GM12878 (cell line): ENCODE results near the gene FHIP1B. TPM values are rescaled to one million over a fixed set of nuclear protein-coding genes. Genes with fewer than 3 reads are reported as not detected.

Source experiments
- ATAC-seq: fragments of 200-7000 bp; cut with Tn5 transposase; 3 replicates; pipeline ENCODE4 v1.9.1; 2020; ENCODE audit warnings: mild to moderate bottlenecking, moderate library complexity
- BruUV-seq: library from RNA; stranded (reverse); fragments of 400-500 nt; replicated peaks from 2 replicates; lab custom pipeline; 2021; lab: Mats Ljungman, UMichigan
- CTCF ChIA-PET: fragments of 300-600 bp; sonication (Branson Sonifier 250); formaldehyde crosslinking; extraction: SDS; loops from one replicate; lab custom pipeline; 2021; ENCODE audit warnings: inconsistent platforms; lab: Yijun Ruan, JAX
- POLR2A ChIA-PET: fragments of 350-600 bp; formaldehyde crosslinking; extraction: SDS; loops from one replicate; lab custom pipeline; 2021; ENCODE audit warnings: inconsistent platforms; lab: Charles Lee
- RAD21 ChIA-PET: fragments of 300-600 bp; sonication (Branson Sonifier 250); formaldehyde crosslinking; loops from one replicate; lab custom pipeline; 2023; ENCODE audit warnings: antibody characterized with exemption; ENCODE audit not compliant: unreplicated experiment; lab: Charles Lee
- SMC1A ChIA-PET: fragments of 300-600 bp; sonication (Branson Sonifier 250); formaldehyde crosslinking; loops from one replicate; lab custom pipeline; 2023; ENCODE audit not compliant: unreplicated experiment, uncharacterized antibody; lab: Charles Lee
- DNase-seq: peaks from one replicate; pipeline ENCODE4 v3.0.0-alpha.2; 2011; ENCODE audit warnings: low read depth, low spot score
- FAIRE-seq: peaks from 3 replicates; lab custom pipeline; 2011; peaks lifted over from hg19 to GRCh38; lab: Jason Lieb, UNC
- H2AFZ ChIP-seq: 2 replicates; pipeline ENCODE4 v1.6.0; 2011; ENCODE audit warnings: low read depth, low read length, control low read depth; ENCODE audit not compliant: control insufficient read depth
- H3K27ac ChIP-seq: 2 replicates; pipeline ENCODE4 v1.5.1; 2011; ENCODE audit warnings: control low read depth; ENCODE audit not compliant: control insufficient read depth, insufficient read depth
- H3K27me3 ChIP-seq, 2 experiments: replicated peaks in 1 of 2; 2 replicates each; pipeline versions ENCODE4 v1.6.0 to v1.6.1; 2011; ENCODE audit warnings: low read length in 1 of 2; ENCODE audit not compliant: control insufficient read depth in 2 of 2, insufficient read depth in 2 of 2
- H3K36me3 ChIP-seq, 2 experiments: 2 replicates each; pipeline ENCODE4 v1.5.1; 2011; ENCODE audit warnings: low read length in 1 of 2; ENCODE audit not compliant: control insufficient read depth in 2 of 2, insufficient read depth in 2 of 2
- H3K4me1 ChIP-seq: 2 replicates; pipeline ENCODE4 v1.6.1; 2011; ENCODE audit warnings: mild to moderate bottlenecking, low read length, moderate library complexity, mixed read lengths; ENCODE audit not compliant: control insufficient read depth, insufficient read depth
- H3K4me2 ChIP-seq: 2 replicates; pipeline ENCODE4 v1.6.0; 2011; ENCODE audit warnings: control low read depth; ENCODE audit not compliant: control insufficient read depth, insufficient read depth
- H3K4me3 ChIP-seq: fragments of 200-600 bp; sonication (generic); 2 replicates; pipeline ENCODE4 v1.5.1; 2016
- H3K79me2 ChIP-seq: 2 replicates; pipeline ENCODE4 v1.6.0; 2011; ENCODE audit warnings: low read length; ENCODE audit not compliant: control insufficient read depth, insufficient read depth
- H3K9ac ChIP-seq: 2 replicates; pipeline ENCODE4 v1.8.0; 2011; ENCODE audit warnings: low read length, control low read depth, mixed read lengths; ENCODE audit not compliant: control insufficient read depth, insufficient read depth
- H3K9me3 ChIP-seq: replicated peaks from 3 replicates; pipeline ENCODE4 v1.5.1; 2011; ENCODE audit warnings: mild to moderate bottlenecking, low read length; ENCODE audit not compliant: control insufficient read depth, insufficient read depth
- H4K20me1 ChIP-seq: 2 replicates; pipeline ENCODE4 v1.6.0; 2011; ENCODE audit not compliant: control insufficient read depth, insufficient read depth
- ATF7 ChIP-seq: fragments of 450-650 bp; IDR thresholded peaks from 2 replicates; pipeline ENCODE4 v1.6.1; 2016; ENCODE audit warnings: low read depth, mild to moderate bottlenecking
- BACH1 ChIP-seq: fragments of 450-650 bp; IDR thresholded peaks from 2 replicates; pipeline ENCODE4 v1.6.1; 2017; ENCODE audit warnings: mild to moderate bottlenecking, borderline replicate concordance
- FOS ChIP-seq: IDR thresholded peaks from 3 replicates; pipeline ENCODE4 v1.6.1; 2011; ENCODE audit warnings: borderline replicate concordance; ENCODE audit not compliant: insufficient read length; ENCODE audit errors: extremely low read depth
- KDM1A ChIP-seq: fragments of 200-600 bp; sonication (generic); IDR thresholded peaks from 2 replicates; pipeline ENCODE4 v1.6.1; 2016; ENCODE audit warnings: borderline replicate concordance
- NR2C1 ChIP-seq: fragments of 450-650 bp; IDR thresholded peaks from 2 replicates; pipeline ENCODE4 v1.6.1; 2017; ENCODE audit warnings: antibody characterized with exemption, mild to moderate bottlenecking, moderate library complexity
- PAX5 ChIP-seq: IDR thresholded peaks from 2 replicates; pipeline ENCODE4 v1.6.1; 2011; ENCODE audit warnings: low read depth, low read length, borderline replicate concordance
- POLR2A ChIP-seq: IDR thresholded peaks from 2 replicates; pipeline ENCODE4 v1.6.1; 2011; ENCODE audit warnings: low read depth, mild to moderate bottlenecking, low read length
- SREBF1 ChIP-seq: IDR thresholded peaks from 2 replicates; pipeline ENCODE4 v1.6.1; 2012; ENCODE audit warnings: mild to moderate bottlenecking, low read length
- TBL1XR1 ChIP-seq: IDR thresholded peaks from 2 replicates; pipeline ENCODE4 v1.6.1; 2012; ENCODE audit warnings: low read depth, low read length, improper control_type of control experiment
- TCF3 ChIP-seq: IDR thresholded peaks from 2 replicates; pipeline ENCODE4 v1.6.1; 2012; ENCODE audit warnings: low read depth, mild to moderate bottlenecking, low read length, borderline replicate concordance; ENCODE audit not compliant: insufficient read depth
- USF1 ChIP-seq: IDR thresholded peaks from 2 replicates; pipeline ENCODE4 v1.6.1; 2011; ENCODE audit warnings: borderline replicate concordance, low read depth, mild to moderate bottlenecking, moderate library complexity, mixed read lengths, low read length; ENCODE audit not compliant: insufficient read depth; ENCODE audit errors: extremely low read length
- YBX1 ChIP-seq: fragments of 450-650 bp; IDR thresholded peaks from 2 replicates; pipeline ENCODE4 v1.6.1; 2016; ENCODE audit warnings: antibody characterized with exemption
- WGBS: methylation state at CpG from one replicate; pipeline ENCODE4 v1.1.6; 2016; ENCODE audit warnings: low lambda C conversion rate; ENCODE audit not compliant: insufficient replicate concordance, insufficient coverage; ENCODE audit errors: missing lambda C conversion rate; 5-methylcytosine and 5-hydroxymethylcytosine counted together
- in situ Hi-C: fragments of 300-500 bp; cut with MboI; formaldehyde crosslinking; loops from 9 replicates; pipeline ENCODE4 v1.14.3; 2018; ENCODE audit warnings: mixed read lengths
- intact Hi-C: fragments of 100-400 bp; cut with micrococcal nuclease; formaldehyde crosslinking; loops from one replicate; pipeline ENCODE4 v1.14.2; 2022; ENCODE audit not compliant: unreplicated experiment
- polyA plus RNA-seq, 11 experiments: library from polyadenylated mRNA; depleted of rRNA in 4 of 11; unstranded in 6 of 11; stranded (reverse) in 5 of 11; fragments of >200 nt; fragmentation: Nextera tagmentation in 4 of 11; fragmentation: Illumina TruSeq in 1 of 11; extraction: Ambion mirVana in 4 of 11; extraction: Trizol in 1 of 11; gene quantifications; 1 replicate in 1 of 11; 2 replicates in 10 of 11; pipeline versions ENCODE4 v1.2.1 to v1.2.3, GENCODE V29; 2011 to 2016; ENCODE audit warnings: inconsistent platforms in 2 of 11, missing spikeins in 2 of 11, low read depth in 1 of 11
- total RNA-seq, 4 experiments: library from RNA; depleted of rRNA in 3 of 4; stranded (reverse); fragments of >200 nt in 3 of 4; fragmentation: Illumina TruSeq in 1 of 4; extraction: Trizol in 1 of 4; gene quantifications; 2 replicates each; pipeline versions ENCODE4 v1.2.1 to v1.2.3, GENCODE V29; 2013 to 2021
- TF ChIP-seq, protein P1 (sequence below): fragments of 450-650 bp; formaldehyde crosslinking; IDR thresholded peaks from 2 replicates; pipeline ENCODE4 v1.4.0; 2020; ENCODE audit warnings: mild to moderate bottlenecking, moderate library complexity

Gene FHIP1B
- total and polyA plus RNA-seq, 10 of the 15 experiments (the other 5 are each of a cell fraction or from before 2014, with no cell fraction given), result 0.90 to 28.1 (median 11.1) TPM

GRCh38 chr11:6270584-6271246, 36.3 kb upstream of the FHIP1B start:
- ATAC-seq, result no peak
- SMC1A ChIA-PET, result interaction anchor here (0.8 kb wide), 1 partner anchor 442 kb away, joined by 3 read pairs; no protein-coding TSS in a partner anchor
- H3K4me2 ChIP-seq, result no peak overlapping the region
- H3K27me3 ChIP-seq, result no peaks in the 10 kb centered on the region; a peak in 1 of 4 replicates
- H3K79me2 ChIP-seq, result no peaks in the 10 kb centered on the region
- no peak overlapping the region for H3K9ac ChIP-seq
- no peak overlapping the region for H3K4me3 ChIP-seq
- no peaks in the 10 kb centered on the region for H4K20me1 ChIP-seq
- POLR2A ChIA-PET, result interaction anchor here (0.6 kb wide), 1 partner anchor 89 kb away, joined by 3 read pairs; no protein-coding TSS in a partner anchor
- no peaks in the 10 kb centered on the region for H3K36me3 ChIP-seq
- no peak overlapping the region for H3K27ac ChIP-seq
- 61% methylated on average over 34 of the region's 41 CpGs for WGBS
- intact Hi-C loops, result no loop called here
- no peak for FAIRE-seq
- RAD21 ChIA-PET, result no interaction called here
- H2AFZ ChIP-seq, result no peak overlapping the region
- no TSS peak for BruUV-seq
- TF ChIP-seq YBX1, result no peak
- TF ChIP-seq POLR2A, result no peak
- TF ChIP-seq FOS, result no peak
- in situ Hi-C loops, result no loop called here
- DNase-seq, result no peak
- H3K9me3 ChIP-seq, result no peaks in the 10 kb centered on the region
- no peaks in the 10 kb centered on the region for H3K4me1 ChIP-seq
- CTCF ChIA-PET, result interaction anchor here (1.0 kb wide), 1 partner anchor 83 kb away, joined by 3 read pairs; no protein-coding TSS in a partner anchor

- POLR2A ChIA-PET, result interaction anchor here (0.6 kb wide), 1 partner anchor 90 kb away, joined by 3 read pairs; no protein-coding TSS in a partner anchor
- TF ChIP-seq TBL1XR1 (no peak), TCF3 (no peak), BACH1 (no peak), KDM1A (no peak), USF1 (no peak), ATF7 (no peak), SREBF1 (no peak), PAX5 (no peak), NR2C1 (no peak)
- TF ChIP-seq, protein P1, sequence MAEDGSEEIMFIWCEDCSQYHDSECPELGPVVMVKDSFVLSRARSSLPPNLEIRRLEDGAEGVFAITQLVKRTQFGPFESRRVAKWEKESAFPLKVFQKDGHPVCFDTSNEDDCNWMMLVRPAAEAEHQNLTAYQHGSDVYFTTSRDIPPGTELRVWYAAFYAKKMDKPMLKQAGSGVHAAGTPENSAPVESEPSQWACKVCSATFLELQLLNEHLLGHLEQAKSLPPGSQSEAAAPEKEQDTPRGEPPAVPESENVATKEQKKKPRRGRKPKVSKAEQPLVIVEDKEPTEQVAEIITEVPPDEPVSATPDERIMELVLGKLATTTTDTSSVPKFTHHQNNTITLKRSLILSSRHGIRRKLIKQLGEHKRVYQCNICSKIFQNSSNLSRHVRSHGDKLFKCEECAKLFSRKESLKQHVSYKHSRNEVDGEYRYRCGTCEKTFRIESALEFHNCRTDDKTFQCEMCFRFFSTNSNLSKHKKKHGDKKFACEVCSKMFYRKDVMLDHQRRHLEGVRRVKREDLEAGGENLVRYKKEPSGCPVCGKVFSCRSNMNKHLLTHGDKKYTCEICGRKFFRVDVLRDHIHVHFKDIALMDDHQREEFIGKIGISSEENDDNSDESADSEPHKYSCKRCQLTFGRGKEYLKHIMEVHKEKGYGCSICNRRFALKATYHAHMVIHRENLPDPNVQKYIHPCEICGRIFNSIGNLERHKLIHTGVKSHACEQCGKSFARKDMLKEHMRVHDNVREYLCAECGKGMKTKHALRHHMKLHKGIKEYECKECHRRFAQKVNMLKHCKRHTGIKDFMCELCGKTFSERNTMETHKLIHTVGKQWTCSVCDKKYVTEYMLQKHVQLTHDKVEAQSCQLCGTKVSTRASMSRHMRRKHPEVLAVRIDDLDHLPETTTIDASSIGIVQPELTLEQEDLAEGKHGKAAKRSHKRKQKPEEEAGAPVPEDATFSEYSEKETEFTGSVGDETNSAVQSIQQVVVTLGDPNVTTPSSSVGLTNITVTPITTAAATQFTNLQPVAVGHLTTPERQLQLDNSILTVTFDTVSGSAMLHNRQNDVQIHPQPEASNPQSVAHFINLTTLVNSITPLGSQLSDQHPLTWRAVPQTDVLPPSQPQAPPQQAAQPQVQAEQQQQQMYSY, result no peak
These were observed 35.6 kb upstream of the FHIP1B start for GRCh38 chr11:6269994-6270393.

More at GRCh38 chr11:6269994-6270393, 35.6 kb upstream of the FHIP1B start:
- Histone ChIP-seq H3K9ac (no peak overlapping the region), H2AFZ (no peak overlapping the region), H3K79me2 (no peaks in the 10 kb centered on the region), H3K27ac (no peak overlapping the region), H3K9me3 (no peaks in the 10 kb centered on the region), H4K20me1 (no peaks in the 10 kb centered on the region), H3K4me1 (no peaks in the 10 kb centered on the region), H3K4me2 (no peak overlapping the region), H3K4me3 (no peak overlapping the region), H3K27me3 (no peaks in the 10 kb centered on the region; a peak in 1 of 4 replicates), H3K36me3 (no peaks in the 10 kb centered on the region)
- SMC1A ChIA-PET, result no interaction called here
- intact Hi-C loops, result no loop called here
- CTCF ChIA-PET, result interaction anchor here (1.0 kb wide), 2 partner anchors 19 to 83 kb away, joined by 3 to 5 read pairs; no protein-coding TSS in a partner anchor
- no TSS peak for BruUV-seq
- in situ Hi-C loops, result no loop called here
- DNase-seq, result no peak
- 69% methylated on average over 22 of the region's 24 CpGs for WGBS
- no peak for FAIRE-seq
- RAD21 ChIA-PET, result no interaction called here
- ATAC-seq, result no peak; the same call in 2 of the 3 replicates
